Measurements from ENCODE around the gene MRPS7.

DNA sequence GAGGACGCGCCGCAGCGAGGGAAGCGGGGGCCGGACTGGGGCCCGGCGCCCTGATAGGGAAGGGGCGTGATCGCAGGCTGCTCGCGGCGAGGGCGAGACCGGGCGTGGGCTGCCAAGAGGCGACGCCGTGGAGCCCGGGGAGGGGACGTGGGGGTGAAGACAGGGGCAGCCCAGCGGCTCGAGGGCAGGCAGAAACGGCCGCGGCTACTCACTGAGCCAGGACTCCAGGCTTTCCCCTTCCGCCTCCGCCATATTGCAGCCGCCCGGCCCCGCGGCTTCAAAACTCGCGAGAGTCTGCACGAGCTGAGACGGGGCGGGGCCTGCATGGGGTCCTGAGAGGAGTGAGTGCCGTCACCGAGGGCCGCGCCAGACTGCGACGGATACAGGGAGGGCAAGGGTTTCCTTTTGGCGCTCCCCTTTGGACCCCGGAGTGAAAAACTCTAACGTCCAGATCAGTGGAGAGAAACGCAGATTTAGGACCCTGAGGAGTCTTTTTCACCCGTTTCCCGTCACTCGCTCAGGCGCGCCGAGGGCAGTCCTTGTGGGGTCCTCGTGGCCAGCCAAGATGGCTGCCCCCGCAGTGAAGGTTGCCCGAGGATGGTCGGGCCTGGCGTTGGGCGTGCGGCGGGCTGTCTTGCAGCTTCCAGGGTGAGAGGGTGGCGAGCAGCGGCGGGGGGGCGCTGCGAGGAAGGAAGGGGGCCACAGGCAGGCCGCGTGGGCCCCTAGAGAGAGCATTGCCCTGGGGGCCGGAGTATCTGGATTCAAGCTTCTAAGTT, at the start of gene MRPS7, which contains the start of gene GGA3:
- TF ChIP-seq, protein P1, sequence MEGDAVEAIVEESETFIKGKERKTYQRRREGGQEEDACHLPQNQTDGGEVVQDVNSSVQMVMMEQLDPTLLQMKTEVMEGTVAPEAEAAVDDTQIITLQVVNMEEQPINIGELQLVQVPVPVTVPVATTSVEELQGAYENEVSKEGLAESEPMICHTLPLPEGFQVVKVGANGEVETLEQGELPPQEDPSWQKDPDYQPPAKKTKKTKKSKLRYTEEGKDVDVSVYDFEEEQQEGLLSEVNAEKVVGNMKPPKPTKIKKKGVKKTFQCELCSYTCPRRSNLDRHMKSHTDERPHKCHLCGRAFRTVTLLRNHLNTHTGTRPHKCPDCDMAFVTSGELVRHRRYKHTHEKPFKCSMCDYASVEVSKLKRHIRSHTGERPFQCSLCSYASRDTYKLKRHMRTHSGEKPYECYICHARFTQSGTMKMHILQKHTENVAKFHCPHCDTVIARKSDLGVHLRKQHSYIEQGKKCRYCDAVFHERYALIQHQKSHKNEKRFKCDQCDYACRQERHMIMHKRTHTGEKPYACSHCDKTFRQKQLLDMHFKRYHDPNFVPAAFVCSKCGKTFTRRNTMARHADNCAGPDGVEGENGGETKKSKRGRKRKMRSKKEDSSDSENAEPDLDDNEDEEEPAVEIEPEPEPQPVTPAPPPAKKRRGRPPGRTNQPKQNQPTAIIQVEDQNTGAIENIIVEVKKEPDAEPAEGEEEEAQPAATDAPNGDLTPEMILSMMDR (conservative IDR thresholded peaks at IDR 0.05; ENCODE audit: low read depth, low read length), result no peak
- TF ChIP-seq EZH2 (IDR thresholded peaks at IDR 0.05; ENCODE audit: borderline replicate concordance, low read depth, low read length, poor library complexity, severe bottlenecking), result no peak

Measured in A673 (cell line).